ENCODE results near the gene IPO11.

The IPO11 gene

GRCh38 chr5:62412549-62413329 is at the start of gene IPO11:
Gene IPO11, plus strand, starts transcription at chr5:62412763. Its CDS starts 24,517 bp downstream, at chr5:62437280.
- peak; percentile 100 for DNase-seq

DNA sequence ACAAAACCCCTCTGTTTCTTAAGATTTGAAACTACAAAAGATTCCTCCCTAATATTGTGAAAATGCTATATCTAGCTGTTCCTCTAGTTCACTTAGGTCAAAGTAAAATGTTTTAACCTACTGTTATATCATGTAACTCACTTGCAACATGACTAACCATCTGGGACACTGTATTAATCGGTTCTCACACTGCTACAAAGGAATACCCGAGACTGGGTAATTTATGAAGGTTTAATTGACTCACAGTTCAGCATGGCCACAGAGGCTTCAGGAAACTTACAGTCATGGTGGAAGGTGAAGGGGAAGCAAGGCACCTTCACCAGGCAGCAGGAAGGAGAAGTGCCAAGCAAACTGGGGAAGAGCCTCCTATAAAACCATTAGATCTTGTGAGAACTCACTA is 43.5 kb upstream of the IPO11 start:
- no peak for DNase-seq

DNA sequence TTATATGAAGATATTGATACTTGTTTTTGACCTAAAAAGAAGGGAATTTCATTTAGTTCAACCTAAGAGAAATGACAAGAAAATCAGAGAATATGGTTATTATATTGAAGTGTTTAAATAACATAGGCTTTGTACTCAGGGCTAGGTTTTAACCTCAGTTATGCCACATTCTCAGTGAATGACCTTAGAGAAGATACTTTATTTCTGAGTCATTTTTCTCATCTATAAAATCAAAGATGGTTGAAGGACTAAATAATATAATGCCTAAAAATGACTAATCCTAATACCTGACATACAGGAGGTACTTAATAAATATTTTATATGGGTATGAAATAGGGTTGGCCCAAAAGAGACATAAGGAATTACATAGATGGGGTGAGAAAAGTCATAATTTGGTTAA is 41.2 kb upstream of the IPO11 start:
- no peak for DNase-seq

DNA sequence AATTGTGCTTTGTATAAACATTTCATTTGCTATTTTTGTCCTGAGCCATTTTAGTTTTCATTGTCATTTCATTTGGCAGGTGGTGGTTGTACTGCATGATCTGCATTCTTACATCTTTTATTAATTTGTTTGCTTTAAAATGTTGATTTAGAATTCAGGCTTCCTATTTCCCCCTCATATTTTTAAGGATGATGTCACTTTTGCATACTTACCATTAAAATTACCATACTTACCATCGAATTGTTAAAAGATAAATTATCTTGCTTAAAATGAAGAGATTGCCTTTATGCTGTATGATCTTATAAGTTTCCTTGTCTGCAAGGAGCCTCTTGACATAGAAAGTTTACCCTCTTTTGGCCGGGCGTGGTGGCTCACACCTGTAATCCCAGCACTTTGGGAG is 40.0 kb upstream of the IPO11 start:
- DNase-seq = no peak

DNA sequence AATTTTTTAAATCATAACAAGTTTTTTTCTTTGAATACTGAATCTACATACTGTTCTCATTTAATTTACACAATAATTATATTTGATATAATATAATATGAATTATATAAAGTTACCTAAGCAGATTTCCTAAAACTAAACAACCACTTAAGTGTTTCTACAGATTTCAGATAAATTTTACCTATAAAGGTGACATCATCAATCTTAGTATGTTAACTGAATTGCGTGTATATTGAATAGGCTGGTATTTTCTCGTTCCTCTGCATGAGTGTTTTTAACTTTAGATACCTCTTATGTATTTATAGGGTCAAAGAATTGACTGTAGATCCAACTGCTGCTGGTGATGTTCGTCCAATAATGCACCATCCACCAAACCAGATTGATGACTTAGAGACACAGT is 39.2 kb upstream of the IPO11 start:
- DNase-seq = no peak

- no peak for DNase-seq
These were observed 38.5 kb upstream of the IPO11 start for GRCh38 chr5:62374090-62374489.

GRCh38 chr5:62375627-62376026 is 36.9 kb upstream of the IPO11 start:
- DNase-seq = no peak

DNA sequence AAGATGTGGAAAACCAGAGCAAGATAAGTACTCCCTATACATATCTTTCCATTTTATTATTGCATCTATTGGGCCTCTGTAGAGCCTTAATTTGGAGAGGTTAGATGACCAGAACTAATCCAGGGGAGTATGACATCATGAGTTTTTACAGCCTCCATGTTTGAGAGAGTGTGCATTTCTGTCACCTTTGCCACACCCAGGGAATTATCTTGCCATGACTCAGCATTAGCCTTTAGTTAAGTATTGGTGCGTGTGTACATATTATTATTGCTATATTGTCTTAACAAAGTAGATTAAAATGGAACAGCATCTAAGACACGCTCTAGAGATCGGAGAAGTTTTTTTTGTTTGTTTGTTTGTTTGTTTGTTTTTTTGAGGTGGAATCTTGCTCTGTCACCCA is 36.5 kb upstream of the IPO11 start:
- no peak for DNase-seq

- no peak for DNase-seq
These were observed 27.4 kb upstream of the IPO11 start for GRCh38 chr5:62385131-62385530.

GRCh38 chr5:62385816-62386400 is 26.7 kb upstream of the IPO11 start:
- DNase-seq = no peak

DNA sequence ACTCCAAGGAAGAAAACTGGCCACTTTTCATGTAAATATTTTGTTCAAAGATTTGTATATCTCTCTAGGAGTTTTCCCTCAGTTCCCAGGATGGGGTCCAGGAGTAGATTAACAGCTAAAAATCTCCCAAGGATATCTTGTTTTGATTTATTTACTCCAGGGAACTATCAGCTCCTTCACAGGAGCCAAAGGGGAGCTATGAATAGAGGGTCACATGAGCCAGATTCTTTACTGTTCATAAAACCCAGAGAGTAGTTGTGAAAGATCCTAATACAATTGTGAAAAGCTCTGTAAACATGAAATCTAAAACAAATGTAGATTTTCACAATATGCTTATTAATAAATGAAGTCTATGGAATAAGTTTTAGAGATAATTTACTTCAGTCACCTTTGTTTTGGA is 25.7 kb upstream of the IPO11 start:
- DNase-seq = no peak

GRCh38 chr5:62395210-62395950 is 17.2 kb upstream of the IPO11 start:
- no peak for DNase-seq

- DNase-seq = peak; percentile 97
These were observed 8.9 kb upstream of the IPO11 start, which contains the start of gene DIMT1 for GRCh38 chr5:62403411-62404250. Gene DIMT1, minus strand, starts transcription at chr5:62403905. Its CDS starts 133 bp downstream, at chr5:62403772.

GRCh38 chr5:62413711-62414110 is 1.1 kb downstream of the IPO11 start:
- DNase-seq = no peak

- no peak for DNase-seq
These were observed 6.0 kb downstream of the IPO11 start for GRCh38 chr5:62418462-62419076.

GRCh38 chr5:62419609-62420008 is 7.0 kb downstream of the IPO11 start:
- DNase-seq = no peak

- DNase-seq = no peak
These were observed 8.9 kb downstream of the IPO11 start for GRCh38 chr5:62421414-62421813.

DNA sequence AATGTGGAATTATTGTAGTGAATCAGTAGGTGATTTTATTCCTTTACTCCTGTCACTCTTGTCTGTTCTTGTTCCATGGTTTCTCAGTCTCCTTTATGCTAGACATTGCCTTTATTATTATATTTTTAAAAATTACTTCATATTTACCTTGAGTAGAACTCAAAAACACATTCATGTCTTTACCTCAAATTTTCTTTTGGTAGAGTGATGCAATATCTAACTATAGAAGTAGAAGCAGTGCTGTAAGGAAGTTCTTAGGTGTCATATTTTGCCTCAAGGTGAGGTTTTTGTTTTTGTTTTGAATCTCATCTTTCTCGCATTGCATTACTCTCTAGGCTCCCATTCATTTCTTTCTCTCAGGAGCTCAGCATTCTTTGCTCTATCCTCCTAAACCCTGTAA is 12.2 kb downstream of the IPO11 start:
- DNase-seq = no peak

- DNase-seq = no peak
These were observed 19.4 kb downstream of the IPO11 start for GRCh38 chr5:62431735-62432620.

DNA sequence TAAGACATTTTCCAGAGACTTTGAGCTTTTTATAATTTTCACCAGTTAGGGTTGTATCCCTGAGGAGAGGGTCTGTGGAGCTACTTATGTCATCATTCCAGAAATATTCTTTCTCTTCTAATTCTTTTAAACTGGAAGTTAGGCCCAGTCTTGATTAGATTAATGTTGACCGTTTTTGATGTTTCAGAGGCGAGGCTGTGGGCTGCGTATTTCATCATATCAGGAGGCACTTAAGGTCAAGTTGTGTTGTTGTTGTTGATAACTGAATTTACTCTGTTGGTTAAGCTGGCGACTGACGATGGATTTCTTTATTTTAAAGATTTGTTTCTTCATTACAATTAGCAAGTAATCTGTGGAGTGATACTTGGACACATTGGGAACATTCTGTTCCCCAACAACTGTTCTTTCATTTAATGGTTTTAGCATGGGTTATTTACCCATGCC is 20.1 kb downstream of the IPO11 start:
- no peak for DNase-seq

DNA sequence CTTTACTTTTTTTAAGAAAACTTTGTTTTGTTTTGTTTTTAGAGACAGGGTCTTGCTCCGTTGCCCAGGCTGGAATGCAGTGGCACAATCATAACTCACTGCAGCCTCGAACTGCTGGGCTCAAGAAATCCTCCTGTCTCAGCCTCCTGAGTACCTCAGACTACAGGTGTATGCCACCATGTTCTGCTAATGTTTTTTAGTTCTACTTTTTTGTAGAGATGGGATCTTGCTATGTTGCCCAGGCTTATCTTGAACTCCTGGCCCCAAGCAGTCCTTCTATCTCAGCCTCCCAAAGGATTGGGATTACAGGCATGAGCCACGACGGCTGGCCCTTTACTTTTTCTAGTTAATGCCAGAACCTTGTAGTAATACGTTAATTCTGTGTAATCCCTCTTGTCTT is 36.0 kb downstream of the IPO11 start:
- DNase-seq = no peak

All from activated effector memory CD4-positive, alpha-beta T cell treated with anti-CD3 and anti-CD28 coated beads, Interleukin-2, amount 50 U/mL, for 16 hours (primary cell).